HG03196 (cell line): Measurements from ENCODE around the gene GABRR3.

Source experiments
- ATAC-seq: cut with Tn5 transposase; IDR thresholded peaks from one replicate; pipeline ENCODE4 v1.9.1; 2021; ENCODE audit not compliant: unreplicated experiment

GABRR3 gene

DNA sequence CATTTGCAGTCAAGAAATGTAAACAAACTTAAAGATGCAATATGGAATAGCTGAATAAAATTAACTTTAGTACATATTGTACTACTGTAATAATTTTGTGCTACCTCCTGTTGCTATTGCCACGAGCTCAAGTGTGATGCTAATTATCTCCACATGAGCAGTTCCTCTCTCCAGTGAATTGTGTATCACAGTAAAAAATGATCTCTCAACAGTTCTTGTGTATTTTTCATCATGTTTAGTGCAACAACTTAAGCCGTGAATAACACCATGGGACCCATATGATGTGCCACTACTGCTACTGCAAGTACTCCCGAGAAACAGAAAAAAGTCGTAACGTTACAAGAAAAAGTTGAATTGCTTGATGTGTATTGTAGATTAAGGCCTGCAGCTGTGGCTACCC is 75.2 kb downstream of the GABRR3 start:
- no peak for ATAC-seq

DNA sequence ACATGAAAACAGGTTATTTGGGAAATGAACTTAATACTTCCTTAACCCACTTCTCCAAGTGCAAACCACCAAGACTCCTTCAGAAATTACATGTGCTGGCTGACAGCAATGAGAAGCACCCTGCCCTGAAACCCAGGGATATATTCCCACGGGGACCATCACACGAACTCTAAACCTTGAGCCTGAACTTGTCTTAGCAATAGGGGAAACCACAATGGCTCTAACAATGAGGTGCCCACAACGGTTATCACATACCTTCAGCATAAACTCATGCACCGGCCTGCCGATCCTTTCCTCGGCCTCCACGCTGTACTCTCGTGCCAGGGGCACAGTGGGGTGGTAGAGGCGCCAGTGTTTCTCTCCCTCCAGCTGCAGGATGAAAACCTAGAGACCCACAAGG is 76.3 kb downstream of the GABRR3 start:
- ATAC-seq, result no peak

DNA sequence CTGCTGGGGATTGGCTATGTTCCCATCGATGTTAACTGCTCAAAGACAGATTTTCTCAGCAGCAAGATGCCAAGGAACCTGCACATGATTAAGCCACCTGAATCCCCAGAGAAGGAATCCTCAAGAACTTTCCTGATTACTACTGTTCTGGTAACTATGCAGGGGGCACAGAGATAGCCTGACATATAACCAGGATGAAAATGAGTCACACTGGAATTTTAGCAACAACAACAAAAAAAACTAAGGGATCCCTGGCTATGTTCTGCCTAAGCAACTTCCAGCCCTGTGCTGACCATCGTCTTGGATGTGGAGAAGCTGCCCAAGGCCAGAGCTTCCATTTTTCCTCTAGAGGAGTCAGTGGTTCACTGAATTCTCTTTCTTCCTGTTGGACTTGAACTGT is 76.7 kb downstream of the GABRR3 start:
- ATAC-seq, result no peak

DNA sequence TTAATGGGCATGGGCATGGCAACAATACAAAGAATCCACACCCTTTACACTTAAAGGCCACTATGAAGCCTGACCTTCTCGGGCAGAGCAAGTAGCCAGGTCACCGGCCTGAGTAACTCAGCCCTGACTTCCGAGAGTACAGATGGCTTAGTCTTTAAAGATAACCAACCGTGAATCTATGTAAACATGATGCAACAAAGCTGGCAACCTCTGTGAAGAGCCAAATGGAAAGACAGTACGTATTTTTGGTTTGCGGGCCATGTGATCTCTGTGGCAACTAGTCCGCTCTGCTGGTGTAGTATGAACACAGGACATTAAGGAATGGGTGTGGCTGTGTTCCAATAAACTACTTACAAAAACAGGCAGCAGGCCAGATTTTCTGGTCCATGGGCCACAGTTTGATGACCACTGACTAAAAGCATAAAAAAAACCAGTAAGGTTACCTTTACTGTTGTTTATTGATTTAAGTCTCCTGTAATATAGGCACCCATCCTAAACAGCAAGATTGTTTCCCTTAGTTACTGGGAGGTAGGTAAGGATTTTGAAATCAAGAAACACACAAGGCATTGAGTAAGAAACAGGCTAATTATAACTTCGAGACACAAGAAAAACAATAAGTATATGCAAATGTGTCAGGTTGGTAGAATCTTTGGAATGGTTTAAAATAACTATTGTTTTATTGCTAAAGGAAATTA is 77.4 kb downstream of the GABRR3 start:
- ATAC-seq, result no peak

DNA sequence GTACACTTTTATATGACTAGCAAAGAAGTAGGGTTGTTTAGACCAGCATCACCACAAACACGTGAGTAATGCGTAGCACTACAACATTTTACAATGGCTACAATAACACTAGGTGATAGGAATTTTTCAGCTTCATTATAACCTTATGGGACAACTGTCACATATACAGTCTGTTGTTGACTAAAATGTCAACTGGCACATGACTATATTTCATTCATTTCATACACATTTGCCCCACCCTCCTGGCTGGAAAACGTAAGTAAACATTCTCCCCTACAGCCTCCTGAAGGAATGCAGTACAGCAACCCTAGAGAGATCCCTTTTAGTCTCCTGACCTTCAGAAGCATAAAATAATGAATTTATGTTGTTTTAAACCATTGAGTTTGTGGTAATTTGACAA is 79.1 kb downstream of the GABRR3 start:
- no peak for ATAC-seq

DNA sequence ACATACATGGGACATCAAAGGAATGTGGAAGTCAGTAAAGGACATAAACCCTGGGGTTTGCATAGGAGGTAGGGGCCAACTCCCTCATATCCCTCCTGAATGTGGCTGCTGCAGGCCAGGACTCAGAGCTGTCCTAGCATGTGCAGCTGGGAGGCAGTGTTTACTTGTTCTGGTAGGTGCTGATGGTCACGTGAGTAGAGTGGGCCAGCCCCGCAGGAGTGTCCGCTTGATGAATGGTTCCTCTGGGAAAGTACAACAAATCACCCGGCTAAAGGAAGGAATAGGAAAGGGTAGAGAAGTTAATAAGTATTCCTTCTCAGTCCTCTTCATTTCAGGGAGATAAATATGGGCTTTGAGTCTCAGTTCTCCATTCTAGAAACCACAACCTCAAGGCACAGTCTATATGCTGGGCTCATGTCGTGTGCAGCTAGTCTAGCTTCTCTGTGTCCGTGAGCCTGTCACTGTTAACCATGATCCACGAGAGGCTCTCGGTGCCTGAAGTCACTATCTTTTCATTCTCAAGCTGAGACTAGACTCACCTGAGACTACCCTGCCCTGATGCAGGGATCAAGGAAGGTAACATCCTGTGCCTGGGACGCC is 80.8 kb downstream of the GABRR3 start:
- no peak for ATAC-seq

DNA sequence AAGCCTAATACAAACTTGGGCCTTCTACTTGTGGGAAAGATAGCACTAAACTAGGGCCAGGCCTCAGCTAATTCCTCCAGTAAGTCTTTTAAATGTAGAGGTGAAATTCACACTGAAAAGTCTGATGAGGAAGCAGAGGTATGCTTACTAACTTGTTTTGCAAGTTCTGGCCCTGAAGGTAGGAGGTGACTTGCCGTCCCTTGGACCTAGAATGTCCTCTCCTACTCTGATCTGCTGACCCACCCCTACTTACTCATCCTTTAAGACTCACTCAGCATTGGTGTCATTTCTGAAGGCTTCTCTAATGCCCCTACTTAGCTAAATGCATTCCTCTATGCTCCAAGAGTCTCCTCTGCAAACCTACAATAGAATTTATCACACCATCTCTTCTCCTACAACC is 82.2 kb downstream of the GABRR3 start:
- ATAC-seq, result no peak

DNA sequence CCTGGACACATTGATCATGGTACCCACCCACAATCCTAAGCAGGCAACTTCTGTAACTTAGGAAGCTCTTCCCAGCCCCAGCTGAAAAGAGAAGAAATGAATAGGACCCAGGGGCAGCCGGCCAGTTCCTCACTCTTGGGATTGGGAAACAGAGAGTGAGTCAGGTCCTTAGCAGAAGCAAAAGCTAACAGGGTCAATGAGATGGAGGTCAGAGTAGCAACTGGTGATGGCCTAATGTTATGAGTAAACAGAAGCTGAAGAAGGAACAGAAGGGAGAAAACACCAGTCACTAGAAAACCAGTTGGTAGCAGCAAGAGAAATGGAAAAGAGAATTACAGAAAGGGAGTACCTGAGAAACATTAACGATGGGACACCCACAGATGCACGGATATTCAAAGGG is 82.8 kb downstream of the GABRR3 start:
- ATAC-seq, result no peak

DNA sequence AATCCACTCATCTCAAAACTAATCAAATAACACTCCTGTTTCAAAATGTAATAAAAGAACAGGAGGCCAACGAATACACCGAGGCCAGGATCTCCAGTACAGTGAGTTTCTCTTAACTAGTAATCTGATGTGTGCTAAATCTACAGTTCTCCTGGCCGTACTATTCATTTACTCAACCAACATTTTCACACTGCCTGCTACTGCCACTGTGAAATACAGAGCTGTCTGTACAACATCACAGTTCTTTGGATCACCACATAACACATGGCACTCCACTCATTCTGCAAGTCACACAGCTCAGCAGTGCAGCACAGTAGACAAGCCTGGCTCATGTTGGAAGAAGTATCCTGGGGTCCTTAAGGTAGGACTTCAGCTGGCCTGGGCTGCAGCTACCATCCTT is 84.8 kb downstream of the GABRR3 start:
- no peak for ATAC-seq

DNA sequence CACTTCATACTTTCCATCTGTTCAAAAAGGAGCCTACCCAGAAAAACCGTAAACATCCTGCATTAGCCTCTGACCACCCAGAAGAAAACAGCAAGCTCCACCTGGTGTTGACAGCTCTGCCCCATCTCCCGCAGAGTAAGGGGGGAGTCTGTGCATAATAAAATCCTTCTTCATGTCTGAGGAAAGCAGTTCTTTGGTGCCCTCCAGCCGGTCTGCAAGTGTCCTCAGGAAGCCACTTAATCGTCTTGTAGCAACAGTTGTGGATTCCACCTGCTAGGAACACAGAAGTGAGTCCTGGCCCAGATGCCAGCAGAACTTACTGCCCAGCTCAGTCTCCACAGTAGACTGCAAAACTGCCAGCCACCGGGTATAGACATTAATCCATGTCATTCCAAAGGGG is 85.4 kb downstream of the GABRR3 start:
- no peak for ATAC-seq

DNA sequence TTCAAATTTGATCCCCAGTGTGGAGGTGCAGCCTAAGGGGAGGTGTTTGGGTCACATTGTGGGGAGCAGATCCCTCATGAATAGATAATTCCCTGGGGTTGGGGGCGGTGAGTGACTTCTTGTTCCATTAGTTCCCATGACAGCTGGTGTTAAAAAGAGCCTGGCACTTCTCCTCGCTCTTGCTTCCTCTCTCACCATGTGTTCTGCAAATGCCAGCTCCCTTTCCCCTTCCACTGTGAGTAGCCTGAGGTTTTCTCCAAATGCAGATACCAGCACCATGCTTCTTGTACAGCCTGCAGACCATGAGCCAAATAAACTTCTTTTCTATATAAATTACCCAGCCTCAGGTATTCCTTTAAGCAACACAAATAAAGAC is 86.0 kb downstream of the GABRR3 start:
- ATAC-seq, result no peak

DNA sequence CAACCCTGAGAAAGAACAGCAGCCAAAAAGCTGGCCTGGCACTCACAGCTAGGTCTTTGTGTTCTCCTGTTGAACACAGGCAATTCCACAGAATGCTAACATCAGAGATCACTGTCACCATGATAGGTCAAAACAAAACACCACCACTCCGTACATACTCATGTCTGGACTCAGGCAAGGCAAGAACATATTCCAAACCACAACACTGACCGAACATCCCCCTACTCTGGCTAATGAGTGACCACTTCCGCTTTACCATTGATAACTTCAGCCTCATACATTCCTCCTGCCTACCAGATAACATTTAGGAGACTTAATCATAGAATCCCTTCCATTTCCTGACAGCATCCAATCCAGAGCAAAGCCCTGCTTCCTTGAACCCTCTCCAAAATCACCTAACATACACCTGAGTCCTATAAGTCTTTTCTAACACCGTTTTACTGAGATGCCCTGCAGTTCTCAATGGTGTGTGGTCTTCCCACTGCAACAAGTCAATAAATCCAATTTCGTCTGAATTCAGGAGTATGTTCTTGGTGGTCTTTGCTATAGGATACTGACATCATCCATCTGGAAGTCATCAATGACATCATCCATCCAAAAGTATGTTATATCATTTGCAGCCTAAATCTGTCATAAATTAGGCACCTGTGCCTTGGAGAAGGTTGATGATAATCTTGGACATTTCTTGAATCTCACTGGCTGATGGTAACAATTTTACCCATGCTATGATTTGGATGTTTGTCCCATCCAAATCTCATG is 86.6 kb downstream of the GABRR3 start:
- no peak for ATAC-seq

DNA sequence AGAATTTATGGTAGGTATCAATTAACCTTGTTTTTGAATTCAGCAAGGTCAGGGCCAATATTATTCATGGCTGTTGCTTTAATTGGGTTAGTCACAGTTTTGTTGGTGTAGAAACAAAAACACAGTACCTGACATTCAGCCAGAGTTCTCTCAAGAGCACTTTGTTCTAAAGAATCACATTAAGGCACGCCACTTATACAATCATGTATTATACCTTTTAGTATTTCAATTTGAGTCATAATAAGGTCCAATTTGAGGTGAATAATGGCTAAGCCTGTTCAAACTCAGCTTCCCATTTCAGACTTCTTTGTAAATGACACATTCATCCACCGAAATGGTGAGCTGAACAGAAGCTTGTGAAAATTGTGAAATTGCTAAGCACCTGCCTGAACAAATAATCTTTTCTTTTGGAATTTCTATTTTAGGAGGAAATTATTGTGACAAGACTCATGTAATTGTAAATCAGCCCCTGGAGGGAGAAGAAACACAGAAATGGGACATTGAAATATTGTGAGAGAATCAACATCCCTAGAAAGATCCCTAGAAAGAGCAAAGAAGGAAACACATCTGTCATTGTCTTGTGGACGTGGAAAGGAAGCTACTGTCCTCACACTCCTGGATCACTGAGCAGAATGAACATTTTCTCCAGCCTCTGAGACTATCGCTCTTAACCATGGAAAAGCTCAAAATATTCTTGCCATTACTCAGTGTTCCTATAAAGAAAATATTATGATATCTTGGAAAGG is 92.1 kb downstream of the GABRR3 start:
- no peak for ATAC-seq

DNA sequence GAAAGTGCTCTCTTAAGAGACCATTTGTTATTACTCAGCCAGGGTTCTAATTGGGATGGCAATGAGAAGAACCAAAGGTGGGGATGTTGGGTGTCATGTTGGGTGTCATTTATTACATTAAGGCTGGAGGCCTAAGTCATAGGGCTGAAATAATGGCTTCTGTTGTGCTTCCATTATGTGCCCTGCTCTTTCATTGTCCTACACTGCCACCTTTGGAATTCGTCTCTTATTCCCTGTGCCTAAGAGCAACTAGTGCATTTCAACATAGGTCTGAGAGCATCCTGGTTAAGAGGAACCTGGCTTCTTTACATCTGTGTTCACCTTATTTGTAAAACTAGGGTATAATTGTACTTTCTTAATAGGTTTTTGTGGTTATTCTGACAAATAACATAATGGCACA is 95.1 kb downstream of the GABRR3 start:
- no peak for ATAC-seq

DNA sequence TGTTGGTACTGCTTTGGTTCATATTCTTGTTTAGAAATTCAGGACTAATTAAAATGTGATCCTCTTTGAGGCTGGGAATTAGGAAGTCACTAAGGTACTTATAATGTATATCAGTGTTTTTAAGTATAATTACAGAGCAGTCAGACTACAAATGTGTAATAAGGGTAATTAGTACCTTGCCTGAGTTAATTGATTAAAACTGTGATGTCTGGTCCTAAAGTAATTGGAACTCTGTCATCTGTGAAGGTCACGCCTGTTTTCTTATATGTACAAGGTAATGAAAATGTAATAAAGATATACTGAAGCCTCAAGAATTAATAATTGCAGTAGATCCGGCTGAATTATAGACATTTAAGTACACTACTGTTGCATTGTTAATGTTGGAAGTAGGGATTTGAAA is 95.7 kb downstream of the GABRR3 start:
- no peak for ATAC-seq

DNA sequence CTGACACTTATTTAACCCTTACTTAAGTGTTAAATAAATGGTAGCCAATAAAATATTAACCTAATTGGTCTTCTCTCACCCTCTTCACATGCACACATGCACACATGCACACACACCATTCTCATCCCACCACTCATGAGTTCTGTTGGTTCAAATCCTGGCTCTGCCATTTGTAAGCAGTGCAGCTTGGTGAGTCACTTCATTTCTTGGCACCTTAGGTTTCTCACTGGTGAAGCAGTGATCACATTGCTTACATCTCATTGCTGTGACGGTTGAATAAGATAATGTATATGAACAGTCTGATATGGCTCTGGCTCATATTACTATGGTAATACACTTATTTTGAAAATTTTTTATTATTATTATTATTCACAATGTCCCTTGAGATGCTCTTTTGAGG is 96.7 kb downstream of the GABRR3 start:
- ATAC-seq, result no peak

DNA sequence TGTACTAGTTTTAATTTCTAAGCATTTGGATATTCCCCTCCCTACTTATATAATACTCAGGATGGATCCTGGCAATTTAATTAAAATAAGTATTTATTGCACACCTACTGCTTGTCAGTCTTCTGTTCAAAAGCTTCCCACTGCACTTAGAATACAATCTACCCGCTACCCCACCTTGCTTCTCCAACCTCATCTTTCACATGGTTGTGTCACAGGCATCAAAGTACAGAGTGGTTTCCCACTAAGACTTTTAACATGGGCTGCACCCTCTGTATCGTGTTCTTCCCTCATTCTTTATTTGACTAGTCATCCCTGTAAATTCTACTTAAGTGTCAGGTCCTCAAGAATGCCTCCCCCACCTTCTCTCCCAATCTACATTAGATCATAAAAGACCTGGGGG is 97.9 kb downstream of the GABRR3 start:
- no peak for ATAC-seq

DNA sequence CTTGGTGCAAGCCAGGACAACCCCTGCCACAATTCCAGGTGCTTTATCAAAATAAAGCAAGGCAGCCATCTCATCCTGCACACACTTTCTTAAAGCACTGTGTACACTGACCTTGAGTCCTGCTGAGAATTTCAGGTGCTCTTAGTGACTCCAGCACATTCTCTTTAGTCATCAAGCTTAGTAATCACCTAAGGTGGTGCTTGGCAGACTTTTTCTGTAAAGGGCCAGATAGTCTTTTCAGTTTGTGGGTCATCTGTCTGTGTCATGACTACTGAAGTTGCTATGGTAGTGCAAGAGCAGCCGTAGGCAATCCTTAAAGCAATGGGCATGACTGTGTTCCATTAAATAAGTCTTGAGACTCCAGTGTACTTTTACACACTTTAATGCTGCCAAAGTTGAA is 99.3 kb downstream of the GABRR3 start:
- no peak for ATAC-seq
